ENCODE measurements around the gene HSF2BP. TPM values are rescaled to one million over a fixed set of nuclear protein-coding genes. Genes with fewer than 3 reads are reported as not detected.

The HSF2BP gene
- total RNA-seq, 1 experiment from 2014 or later = 1.5 TPM

GRCh38 chr21:43635436-43635835 lies 23.9 kb downstream of the HSF2BP start:
- peaks cover 26% of the 10 kb centered on the region for H3K4me1 Mint-ChIP-seq (ENCODE audit: low read depth, unreplicated experiment)
- H3K27me3 Mint-ChIP-seq (ENCODE audit: unreplicated experiment) = no peaks in the 10 kb centered on the region
- DNase-seq = no peak
- intact Hi-C loops (cut with micrococcal nuclease; ENCODE audit: unreplicated experiment) = loop anchor here (5.0 kb wide), 1 partner anchor 33 kb away; no protein-coding TSS in a partner anchor
- H3K36me3 Mint-ChIP-seq (ENCODE audit: insufficient read depth, unreplicated experiment) = peaks cover 5% of the 10 kb centered on the region
- no peak overlapping the region for H3K27ac Mint-ChIP-seq (ENCODE audit: unreplicated experiment)
- no peak overlapping the region for H3K4me3 Mint-ChIP-seq (ENCODE audit: low read depth, unreplicated experiment)
- H3K9me3 Mint-ChIP-seq (ENCODE audit: low read depth, unreplicated experiment) = no peaks in the 10 kb centered on the region
- CTCF ChIA-PET = no interaction called here
- no TSS peak for BruUV-seq (replicated peaks)
- TF ChIP-seq CTCF (IDR thresholded peaks at IDR 0.05; ENCODE audit: unreplicated experiment) = no peak

- TF ChIP-seq CTCF (IDR thresholded peaks at IDR 0.05; ENCODE audit: unreplicated experiment) = no peak
- no peaks in the 10 kb centered on the region for H3K27me3 Mint-ChIP-seq (ENCODE audit: unreplicated experiment)
- H3K36me3 Mint-ChIP-seq (ENCODE audit: insufficient read depth, unreplicated experiment) = peaks cover 5% of the 10 kb centered on the region
- DNase-seq = no peak
- H3K4me3 Mint-ChIP-seq (ENCODE audit: low read depth, unreplicated experiment) = no peak overlapping the region
- BruUV-seq (replicated peaks) = no TSS peak
- peaks cover 19% of the 10 kb centered on the region for H3K4me1 Mint-ChIP-seq (ENCODE audit: low read depth, unreplicated experiment)
- CTCF ChIA-PET = no interaction called here
- intact Hi-C loops (cut with micrococcal nuclease; ENCODE audit: unreplicated experiment) = loop anchor here (5.0 kb wide), 1 partner anchor 32 kb away; no protein-coding TSS in a partner anchor
- no peaks in the 10 kb centered on the region for H3K9me3 Mint-ChIP-seq (ENCODE audit: low read depth, unreplicated experiment)
- no peak overlapping the region for H3K27ac Mint-ChIP-seq (ENCODE audit: unreplicated experiment)
Measured at GRCh38 chr21:43634618-43635017, 24.7 kb downstream of the HSF2BP start.

GRCh38 chr21:43632373-43632905 lies 26.8 kb downstream of the HSF2BP start:
- no TSS peak for BruUV-seq (replicated peaks)
- DNase-seq = no peak
- no peak for TF ChIP-seq CTCF (IDR thresholded peaks at IDR 0.05; ENCODE audit: unreplicated experiment)

GRCh38 chr21:43631411-43632107 lies 27.7 kb downstream of the HSF2BP start:
- CTCF ChIA-PET = no interaction called here
- no TSS peak for BruUV-seq (replicated peaks)
- Mint-ChIP-seq H3K27ac (ENCODE audit: unreplicated experiment) (no peak overlapping the region), H3K36me3 (ENCODE audit: insufficient read depth, unreplicated experiment) (peaks cover 5% of the 10 kb centered on the region), H3K4me1 (ENCODE audit: low read depth, unreplicated experiment) (peaks cover 19% of the 10 kb centered on the region), H3K27me3 (ENCODE audit: unreplicated experiment) (no peaks in the 10 kb centered on the region), H3K4me3 (ENCODE audit: low read depth, unreplicated experiment) (no peak overlapping the region), H3K9me3 (ENCODE audit: low read depth, unreplicated experiment) (peaks cover 7% of the 10 kb centered on the region)
- no peak for DNase-seq
- intact Hi-C loops (cut with micrococcal nuclease; ENCODE audit: unreplicated experiment) = no loop called here
- TF ChIP-seq CTCF (IDR thresholded peaks at IDR 0.05; ENCODE audit: unreplicated experiment) = no peak

More at GRCh38 chr21:43632373-43632905, 26.8 kb downstream of the HSF2BP start:
- Mint-ChIP-seq H3K9me3 (ENCODE audit: low read depth, unreplicated experiment) (peaks cover 7% of the 10 kb centered on the region), H3K4me1 (ENCODE audit: low read depth, unreplicated experiment) (peaks cover 19% of the 10 kb centered on the region), H3K4me3 (ENCODE audit: low read depth, unreplicated experiment) (no peak overlapping the region), H3K36me3 (ENCODE audit: insufficient read depth, unreplicated experiment) (peaks cover 5% of the 10 kb centered on the region), H3K27me3 (ENCODE audit: unreplicated experiment) (no peaks in the 10 kb centered on the region), H3K27ac (ENCODE audit: unreplicated experiment) (no peak overlapping the region)
- CTCF ChIA-PET = no interaction called here
- intact Hi-C loops (cut with micrococcal nuclease; ENCODE audit: unreplicated experiment) = no loop called here

Measured in Calu3 (cell line).